Motor neuron (in vitro differentiated cells): ENCODE results near the gene HPCAL4. TPM values are rescaled to one million over a fixed set of nuclear protein-coding genes. Genes with fewer than 3 reads are reported as not detected.
A peak's percentile ranks its signal among the peaks of the same experiment; 100 is the strongest.

ENCODE experiments used
- ATAC-seq, 8 experiments: fragments of 200-7000 bp; cut with Tn5 transposase; replicated peaks in 6 of 8; 2 replicates each; pipeline ENCODE4 v1.8.0; 2021; ENCODE audit warnings: mild to moderate bottlenecking in 8 of 8, moderate library complexity in 8 of 8
- H3K27ac ChIP-seq, 2 donors: fragments of 250-450 bp; sonication (Bioruptor Pico); 2 replicates each; pipeline ENCODE4 v1.9.0; 2021; ENCODE audit warnings: antibody characterized with exemption in 2 of 2, mild to moderate bottlenecking in 2 of 2, moderate library complexity in 1 of 2
- H3K4me1 ChIP-seq, 2 donors: fragments of 250-450 bp; sonication (Bioruptor Pico); replicated peaks in 1 of 2; 2 replicates each; pipeline ENCODE4 v1.6.1; 2021; ENCODE audit warnings: antibody characterized with exemption in 2 of 2, mild to moderate bottlenecking in 2 of 2, moderate library complexity in 1 of 2
- H3K4me3 ChIP-seq, 5 donors: fragments of 250-450 bp; sonication (Bioruptor Pico); 2 replicates each; pipeline ENCODE4 v1.9.0; 2021; ENCODE audit warnings: antibody characterized with exemption in 5 of 5, mild to moderate bottlenecking in 5 of 5, moderate library complexity in 4 of 5
- WGBS, 10 experiments: fragments of 450-650 bp; shearing (Covaris generic); methylation state at CpG; one replicate each; pipeline ENCODE4 v1.0.0; 2022; 5-methylcytosine and 5-hydroxymethylcytosine counted together
- in situ Hi-C, 9 experiments: fragments of 400-800 bp; cut with MboI; loops; one replicate each; pipeline ENCODE4 v1.15.0; 2021; ENCODE audit warnings: low sequenced_read_pairs in 9 of 9, low pct_unique_long_range_greater_than_20kb in 2 of 9; ENCODE audit not compliant: unreplicated experiment in 9 of 9
- total RNA-seq, 8 experiments: library from RNA; unstranded; fragments of 300-600 nt; gene quantifications; 2 replicates each; pipeline versions ENCODE4 v1.2.3 to v1.2.4, GENCODE V29; 2022

Gene HPCAL4
- total RNA-seq, 8 experiments from 2014 or later: 0.17 to 36.8 (median 15.9) TPM

DNA sequence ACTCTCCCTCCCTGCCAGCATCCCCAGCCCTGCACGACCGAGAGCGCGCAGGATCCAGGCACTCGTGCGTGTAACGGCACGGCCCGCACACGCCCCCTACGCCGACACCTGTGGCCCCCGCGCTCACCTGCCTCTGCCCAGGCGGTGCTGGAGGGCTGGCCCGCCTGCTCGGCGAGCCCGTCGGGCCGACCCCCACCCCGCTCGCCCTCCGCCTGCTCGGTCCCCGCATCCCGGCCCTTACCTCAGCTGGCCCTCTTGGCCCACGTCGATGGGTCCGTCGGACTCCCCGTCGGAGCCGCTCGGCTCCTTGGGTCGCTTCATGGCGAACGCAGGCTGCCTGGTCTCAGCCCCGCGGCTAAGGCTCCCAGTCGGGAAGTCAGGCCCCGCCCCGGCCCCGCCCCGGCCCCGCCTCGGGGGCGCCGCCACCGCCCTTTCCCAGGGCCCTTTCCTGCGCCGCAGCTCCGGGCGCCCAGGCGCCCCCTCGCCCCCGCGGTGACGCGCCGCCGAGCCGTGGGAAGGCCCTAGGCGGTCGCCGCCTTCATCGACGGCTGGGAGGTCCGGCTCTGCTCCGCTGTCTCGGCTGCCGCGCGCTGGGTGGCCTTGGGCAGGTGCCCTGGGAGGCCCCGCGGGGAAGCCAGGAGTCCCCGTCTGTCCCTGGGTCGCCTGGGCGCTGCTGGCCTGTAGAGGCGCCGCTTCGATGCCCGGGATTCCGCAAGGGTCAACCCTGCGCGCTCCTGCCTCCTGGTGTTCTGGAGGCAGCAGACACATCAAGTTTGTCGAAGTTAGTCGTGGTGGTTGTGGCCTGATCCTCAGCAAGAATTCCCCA lies 51.7 kb downstream of the HPCAL4 start, which contains the start of gene HEYL:
TSS of gene HEYL (minus strand) at position 339 of the 826 bp plus-strand sequence. CDS start at position 321, 18 bp downstream.
- ATAC-seq: peak in 7 of 8 experiments; percentile 40 to 87 (median 85)
- Histone ChIP-seq H3K4me3 (peak within 1 kb of the TSS in 4 of 5 donors; percentile 7 to 26 (median 18)), H3K4me1 (peaks cover 13 to 16% of the 10 kb centered on the region in 2 donors), H3K27ac (no peak within 1 kb of the TSS)
- 9 to 30% (median 24%) methylated on average over 2 to 23 of the region's 88 CpGs; no CpG with 5 or more reads in 6 of the 10 experiments for WGBS, 10 experiments
- in situ Hi-C loops: no loop called here

DNA sequence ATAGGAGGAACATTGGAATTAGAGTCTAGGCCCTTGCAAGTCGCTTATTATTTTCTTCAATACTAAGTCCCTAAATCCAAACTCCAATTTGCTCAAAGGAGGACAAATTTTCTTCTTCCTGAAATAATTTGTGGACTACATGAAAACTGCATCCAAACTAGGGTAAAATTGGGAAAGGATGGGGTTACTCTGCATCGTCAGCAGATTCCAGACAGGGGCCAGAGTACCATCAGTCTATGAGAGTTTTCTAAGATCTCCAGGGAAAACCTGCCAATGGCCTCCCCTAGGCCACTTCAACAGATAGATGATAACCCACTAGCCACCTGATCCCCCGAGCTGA lies 52.3 kb downstream of the HPCAL4 start:
- ATAC-seq: peak in 1 of 8 experiments; percentile 68
- in situ Hi-C loops: no loop called here
- Histone ChIP-seq H3K4me1 (peaks cover 13 to 16% of the 10 kb centered on the region in 2 donors), H3K4me3 (peak overlapping the region in 2 of 5 donors; percentile 19 to 26), H3K27ac (no peak overlapping the region)
- 43 to 100% (median 80%) methylated on average over 1 to 3 of the region's 3 CpGs; no CpG with 5 or more reads in 3 of the 10 experiments for WGBS, 10 experiments

DNA sequence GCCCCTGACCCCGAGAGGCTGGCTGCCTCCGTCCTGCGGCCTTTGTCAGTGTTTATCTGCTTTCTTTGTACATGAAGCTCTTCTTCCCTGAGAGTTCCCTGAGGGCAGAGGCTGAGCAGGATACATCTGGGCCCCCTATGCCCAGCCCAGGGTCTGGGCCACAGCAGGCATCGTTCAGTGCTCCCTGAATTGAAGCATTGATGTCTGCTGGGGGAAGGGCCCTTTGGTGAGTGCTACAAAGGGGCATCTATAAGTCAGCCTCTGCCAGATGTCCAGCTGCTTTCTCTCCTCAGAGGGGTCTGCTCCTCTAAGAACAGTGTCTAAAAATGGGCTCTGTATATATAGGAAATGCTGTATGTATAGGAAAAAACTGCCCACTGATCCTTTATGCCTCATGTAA lies 53.9 kb downstream of the HPCAL4 start:
- in situ Hi-C loops: no loop called here
- Histone ChIP-seq H3K4me3 (no peak overlapping the region), H3K27ac (no peak overlapping the region)

DNA sequence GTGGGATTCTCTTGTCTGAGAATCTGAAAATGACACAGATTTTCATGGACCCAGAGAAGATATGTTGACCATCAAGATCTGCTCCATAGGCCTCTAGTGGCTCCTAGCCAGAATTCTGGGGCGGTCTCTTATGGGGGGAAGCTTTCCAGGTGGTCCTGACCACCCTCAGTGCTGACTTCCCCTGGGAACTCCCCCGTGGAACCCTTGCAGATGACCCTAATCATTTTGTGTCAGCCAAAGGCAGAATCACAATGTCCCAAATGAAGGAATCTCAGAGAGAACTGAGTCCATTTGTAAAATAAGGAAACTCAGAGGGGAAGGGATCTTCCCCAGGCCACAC lies 55.4 kb downstream of the HPCAL4 start:
- ATAC-seq: no peak
- peaks cover 12 to 16% of the 10 kb centered on the region in 2 donors for H3K4me1 ChIP-seq
- in situ Hi-C loops: no loop called here
- H3K27ac ChIP-seq: no peak overlapping the region
- H3K4me3 ChIP-seq: no peak overlapping the region
- WGBS, 10 experiments: 0 to 80% (median 40%) methylated on average over 1 to 2 of the region's 2 CpGs; no CpG with 5 or more reads in 4 of the 10 experiments

More for the DNA sequence above, 53.9 kb downstream of the HPCAL4 start:
- no peak for ATAC-seq
- H3K4me1 ChIP-seq: peaks cover 16% of the 10 kb centered on the region in 2 donors
- 40 to 80% (median 53%) methylated on average over 1 to 4 of the region's 4 CpGs; no CpG with 5 or more reads in 3 of the 10 experiments for WGBS, 10 experiments

DNA sequence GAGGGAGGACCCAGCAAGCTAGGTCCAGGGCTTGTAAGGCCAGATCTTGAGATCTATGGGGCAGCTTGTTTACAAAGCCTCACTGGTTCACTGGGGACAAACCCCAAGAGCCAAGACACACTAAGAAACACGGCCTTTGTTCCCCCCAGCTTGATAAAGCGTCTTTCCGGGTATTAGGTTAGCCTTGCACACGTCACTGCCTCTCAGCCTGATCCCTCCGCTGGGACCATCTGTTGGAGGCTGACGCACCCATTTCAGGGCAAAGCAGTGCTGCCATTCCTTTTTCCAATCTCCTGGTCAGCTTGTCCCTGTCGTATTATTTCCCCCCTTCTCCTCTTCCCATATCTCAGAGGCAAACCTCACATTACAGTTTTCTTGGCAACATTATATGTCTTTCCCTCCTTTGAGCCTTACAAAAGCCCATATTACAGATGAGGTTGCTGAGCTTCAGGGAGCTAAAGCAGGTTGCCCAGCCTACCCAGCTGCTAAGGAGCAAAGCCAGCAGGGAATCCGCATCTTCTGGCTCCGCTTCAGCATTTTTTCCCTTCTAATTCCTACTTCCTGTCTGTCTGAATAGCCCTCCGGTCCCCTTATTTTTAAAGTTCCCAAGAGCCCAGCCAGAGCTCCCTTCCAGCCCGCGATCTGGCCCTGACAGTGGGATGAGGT lies 55.9 kb downstream of the HPCAL4 start:
- H3K27ac ChIP-seq: no peak overlapping the region
- no peak for ATAC-seq
- H3K4me1 ChIP-seq: peaks cover 10 to 16% of the 10 kb centered on the region in 2 donors
- 36 to 100% (median 70%) methylated on average over 1 to 12 of the region's 12 CpGs for WGBS, 10 experiments
- in situ Hi-C loops: no loop called here
- no peak overlapping the region for H3K4me3 ChIP-seq

DNA sequence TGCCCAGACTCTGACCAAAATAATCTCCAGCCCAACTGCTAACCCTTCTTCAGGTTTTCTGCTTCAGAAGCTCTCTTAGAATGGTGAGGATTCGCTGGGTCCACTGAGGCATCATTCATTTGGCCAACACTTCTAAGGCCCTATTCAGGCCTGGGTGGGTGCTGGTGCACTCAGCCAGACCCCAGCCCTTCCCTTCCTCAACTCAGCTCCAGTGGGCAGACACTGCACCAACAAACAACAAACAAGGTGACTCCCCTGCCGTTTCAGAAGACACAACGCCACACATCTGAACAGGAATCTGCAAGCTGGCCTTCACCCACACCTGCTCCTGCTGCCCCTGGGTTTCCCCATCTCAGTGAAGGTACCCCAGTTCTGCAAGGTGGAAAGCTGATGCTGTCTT lies 57.8 kb downstream of the HPCAL4 start:
- peak in 1 of 8 experiments; percentile 8 for ATAC-seq
- whole genome bisulfite sequencing, 10 experiments: 70 to 91% (median 71%) methylated on average over 1 to 2 of the region's 3 CpGs; no CpG with 5 or more reads in 5 of the 10 experiments
- H3K4me3 ChIP-seq: no peak overlapping the region
- in situ Hi-C loops: no loop called here
- peaks cover 9 to 10% of the 10 kb centered on the region in 2 donors for H3K4me1 ChIP-seq
- no peak overlapping the region for H3K27ac ChIP-seq

DNA sequence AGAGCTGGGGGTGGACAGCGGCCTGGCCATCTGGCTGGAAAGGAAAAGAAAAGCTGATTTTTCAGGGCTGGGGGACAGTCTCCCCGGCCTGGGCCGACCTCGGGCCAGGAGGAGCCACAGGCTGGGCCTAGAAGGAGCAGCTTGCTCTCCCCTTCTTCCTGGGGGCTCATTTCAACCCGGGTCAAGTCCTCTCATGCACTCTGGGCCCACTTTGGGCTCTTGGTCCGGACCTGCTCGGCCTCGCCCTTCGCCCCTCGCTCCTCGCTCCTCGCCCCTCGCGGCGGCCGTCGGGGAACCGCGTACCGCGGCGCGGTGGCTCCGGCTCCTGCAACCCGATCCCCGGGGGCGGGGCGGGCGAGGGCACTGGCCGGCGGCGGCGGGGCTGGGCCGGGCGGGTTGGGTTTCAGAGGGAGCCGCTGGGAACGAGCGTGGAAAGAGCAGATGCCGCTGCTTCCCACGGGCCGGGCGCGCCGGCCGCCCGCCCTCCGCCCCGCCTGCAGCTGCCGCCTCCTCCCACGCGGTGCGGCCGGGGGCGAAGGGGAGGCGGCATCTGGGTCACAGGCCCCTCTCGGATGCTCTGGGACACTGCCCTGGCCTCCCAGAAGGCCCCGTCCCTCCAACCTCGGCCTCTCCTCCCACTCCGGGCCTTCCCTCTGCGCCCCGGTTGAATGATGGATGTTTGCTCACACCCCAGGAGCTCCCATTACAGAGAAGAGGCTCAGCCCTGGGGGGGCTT lies 58.4 kb downstream of the HPCAL4 start:
- H3K4me1 ChIP-seq: peaks cover 9 to 10% of the 10 kb centered on the region in 2 donors
- H3K4me3 ChIP-seq: no peak overlapping the region
- peak; percentile 79 to 98 (median 87) for ATAC-seq
- in situ Hi-C loops: no loop called here
- no peak overlapping the region for H3K27ac ChIP-seq
- WGBS, 10 experiments: 0 to 40% (median 28%) methylated on average over 1 to 19 of the region's 61 CpGs; no CpG with 5 or more reads in 6 of the 10 experiments

DNA sequence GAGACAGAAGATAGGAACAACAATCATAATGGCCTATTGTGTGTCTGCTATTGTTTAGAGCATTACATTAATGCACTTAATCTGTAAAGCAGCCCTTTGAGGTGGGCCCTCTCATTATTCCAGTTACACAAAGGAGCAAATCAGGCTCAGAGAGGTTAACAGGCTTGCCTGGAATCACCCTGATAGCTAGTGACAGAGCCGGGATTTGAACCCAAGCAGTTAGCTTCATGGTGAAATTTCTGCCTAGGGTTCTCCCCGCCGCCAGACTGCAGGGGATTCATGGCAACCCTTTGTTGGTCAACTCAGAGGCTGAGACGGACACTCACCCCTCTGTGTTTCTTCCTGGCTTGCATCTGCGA lies 58.9 kb downstream of the HPCAL4 start:
- 64 to 100% (median 85%) methylated on average over 2 to 4 of the region's 5 CpGs; no CpG with 5 or more reads in 5 of the 10 experiments for WGBS, 10 experiments
- Histone ChIP-seq H3K27ac (no peak overlapping the region), H3K4me1 (peaks cover 4 to 8% of the 10 kb centered on the region in 2 donors), H3K4me3 (no peak overlapping the region)
- peak in 2 of 8 experiments; percentile 1 to 15 for ATAC-seq
- in situ Hi-C loops: no loop called here

DNA sequence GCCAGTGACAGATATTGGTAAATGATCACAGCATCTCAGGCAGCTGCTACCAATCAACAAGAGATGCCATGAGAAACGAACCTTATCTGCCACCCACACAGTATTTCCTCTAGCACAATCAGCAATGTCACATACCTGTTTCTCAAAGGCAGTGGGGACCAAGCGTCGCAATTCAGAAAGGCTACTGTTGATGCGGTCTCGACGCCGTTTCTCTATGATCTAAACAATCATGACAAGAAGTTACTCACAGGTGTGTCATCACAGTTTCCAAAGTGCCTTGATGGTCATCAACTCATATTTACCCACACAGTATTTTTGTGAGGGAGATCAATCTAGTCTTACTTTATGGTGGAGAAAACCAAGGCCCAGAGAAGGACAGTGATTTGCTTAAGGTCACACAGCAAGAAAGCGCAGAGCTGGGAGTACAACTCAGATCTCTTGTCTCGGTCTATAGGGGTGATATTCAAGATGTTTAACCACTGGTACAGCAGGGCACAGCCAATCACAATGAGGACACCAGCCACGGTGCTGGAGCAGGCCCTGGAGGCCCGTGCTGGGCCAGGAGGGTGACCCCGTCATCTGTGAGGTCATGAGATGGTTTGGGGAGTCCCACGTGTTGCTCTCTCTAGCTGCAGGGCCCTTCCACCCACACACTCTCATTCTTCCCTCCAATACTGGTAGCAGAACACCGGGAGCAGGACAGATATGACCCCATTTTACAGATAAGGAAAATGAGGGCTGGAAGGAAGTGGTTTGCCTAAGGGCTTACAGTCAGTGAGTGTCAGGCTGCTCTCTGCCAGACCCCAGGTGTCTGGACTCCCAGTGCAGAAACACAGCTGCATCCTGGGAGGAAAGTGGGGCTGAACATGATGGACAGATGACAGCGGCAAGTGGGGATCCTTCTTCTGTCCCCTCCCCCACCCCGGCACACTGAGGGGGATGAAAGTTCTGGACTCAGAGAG lies 59.6 kb downstream of the HPCAL4 start:
- H3K4me3 ChIP-seq: no peak overlapping the region
- WGBS, 10 experiments: 0 to 100% (median 83%) methylated on average over 1 to 15 of the region's 16 CpGs
- ATAC-seq: no peak
- peaks cover 0 to 3% of the 10 kb centered on the region in 2 donors for H3K4me1 ChIP-seq
- no peak overlapping the region for H3K27ac ChIP-seq
- in situ Hi-C loops: no loop called here

DNA sequence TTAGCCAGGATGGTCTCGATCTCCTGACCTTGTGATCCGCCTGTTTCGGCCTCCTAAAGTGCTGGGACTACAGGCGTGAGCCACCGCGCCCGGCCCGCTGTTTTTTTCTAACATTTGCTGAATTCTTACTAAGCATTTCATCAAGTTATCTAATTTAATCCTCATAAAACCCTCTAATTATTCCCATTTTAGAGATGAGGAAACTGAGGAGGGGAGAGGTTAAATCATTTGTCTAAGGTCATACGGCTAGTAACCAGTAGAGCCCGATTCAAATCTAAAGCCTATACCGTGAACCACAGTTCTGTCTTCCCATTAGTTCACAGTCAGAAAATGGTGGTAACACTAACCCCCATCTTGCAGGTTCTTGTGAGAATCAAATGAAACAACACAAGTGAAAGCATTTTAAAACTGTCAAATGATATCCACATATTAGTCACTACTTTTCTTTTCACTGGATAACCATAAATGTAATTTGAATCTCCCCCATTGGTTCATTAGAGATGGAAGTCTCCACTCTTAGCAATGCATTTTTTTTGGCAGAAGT lies 62.4 kb downstream of the HPCAL4 start:
- in situ Hi-C loops: no loop called here
- ATAC-seq: no peak
- H3K4me3 ChIP-seq: no peak overlapping the region
- WGBS, 10 experiments: 76 to 100% (median 94%) methylated on average over 4 to 11 of the region's 11 CpGs; no CpG with 5 or more reads in 2 of the 10 experiments
- H3K4me1 ChIP-seq: peaks cover 12 to 16% of the 10 kb centered on the region in 2 donors
- no peak overlapping the region for H3K27ac ChIP-seq
